Measurements from ENCODE around the gene DSCAM. TPM values are rescaled to one million over a fixed set of nuclear protein-coding genes. Genes with fewer than 3 reads are reported as not detected.

DSCAM gene
- total RNA-seq, 2 experiments from 2014 or later: not detected

DNA sequence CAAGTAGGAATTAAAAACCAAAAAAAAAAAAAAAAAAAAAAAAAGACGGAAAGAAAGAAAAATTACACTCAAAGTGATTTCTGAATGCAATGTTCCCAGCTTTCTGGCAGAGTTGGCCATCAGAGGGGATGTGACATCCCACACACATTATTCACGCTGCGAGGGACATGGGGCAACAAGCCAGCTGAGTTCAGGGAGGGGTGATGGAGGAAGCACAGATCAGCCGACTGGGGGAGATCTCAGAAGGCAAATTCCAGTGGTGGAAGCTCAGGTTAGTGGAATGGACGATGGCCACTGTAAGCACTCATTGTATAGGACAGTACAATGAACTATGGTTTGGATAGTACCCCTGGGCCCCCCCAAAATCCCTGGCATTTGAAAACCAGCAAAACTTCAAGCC lies 667.8 kb downstream of the DSCAM start:
- no peaks in the 10 kb centered on the region for H3K27me3 Mint-ChIP-seq
- CTCF ChIA-PET: no interaction called here
- intact Hi-C loops (cut with micrococcal nuclease): no loop called here

GRCh38 chr21:40178726-40179125 lies 668.2 kb downstream of the DSCAM start:
- H3K9me3 Mint-ChIP-seq: peaks cover 28% of the 10 kb centered on the region
- no peaks in the 10 kb centered on the region for H3K4me1 Mint-ChIP-seq (ENCODE audit: low read depth)
- DNase-seq: no peak
- ChIA-PET POLR2A (no interaction called here), CTCF (no interaction called here)
- H3K36me3 Mint-ChIP-seq: peaks cover 4% of the 10 kb centered on the region
- H3K4me3 Mint-ChIP-seq: no peak overlapping the region
- H3K27ac Mint-ChIP-seq: no peak overlapping the region
- intact Hi-C loops (cut with micrococcal nuclease): no loop called here
- H3K27me3 Mint-ChIP-seq: no peaks in the 10 kb centered on the region

More for the DNA sequence above, 667.8 kb downstream of the DSCAM start:
- peaks cover 5% of the 10 kb centered on the region for H3K36me3 Mint-ChIP-seq
- POLR2A ChIA-PET: no interaction called here
- H3K4me1 Mint-ChIP-seq (ENCODE audit: low read depth): no peaks in the 10 kb centered on the region
- no peak overlapping the region for H3K27ac Mint-ChIP-seq
- H3K4me3 Mint-ChIP-seq: no peak overlapping the region
- no peak for DNase-seq
- H3K9me3 Mint-ChIP-seq: peaks cover 29% of the 10 kb centered on the region

- Mint-ChIP-seq H3K27ac (no peak overlapping the region), H3K4me1 (ENCODE audit: low read depth) (no peaks in the 10 kb centered on the region), H3K36me3 (peaks cover 4% of the 10 kb centered on the region), H3K4me3 (no peak overlapping the region), H3K27me3 (no peaks in the 10 kb centered on the region), H3K9me3 (peaks cover 21% of the 10 kb centered on the region)
- no peak for DNase-seq
- CTCF ChIA-PET: no interaction called here
- intact Hi-C loops (cut with micrococcal nuclease): no loop called here
- POLR2A ChIA-PET: no interaction called here
These were observed 669.0 kb downstream of the DSCAM start for GRCh38 chr21:40177979-40178378.

- Mint-ChIP-seq H3K9me3 (peaks cover 14% of the 10 kb centered on the region), H3K4me3 (no peak overlapping the region), H3K27me3 (no peaks in the 10 kb centered on the region), H3K4me1 (ENCODE audit: low read depth) (no peaks in the 10 kb centered on the region), H3K36me3 (no peaks in the 10 kb centered on the region), H3K27ac (no peak overlapping the region)
- no peak for DNase-seq
- intact Hi-C loops (cut with micrococcal nuclease): no loop called here
- CTCF ChIA-PET: no interaction called here
- POLR2A ChIA-PET: no interaction called here
These were observed 670.2 kb downstream of the DSCAM start for GRCh38 chr21:40176724-40177123.

DNA sequence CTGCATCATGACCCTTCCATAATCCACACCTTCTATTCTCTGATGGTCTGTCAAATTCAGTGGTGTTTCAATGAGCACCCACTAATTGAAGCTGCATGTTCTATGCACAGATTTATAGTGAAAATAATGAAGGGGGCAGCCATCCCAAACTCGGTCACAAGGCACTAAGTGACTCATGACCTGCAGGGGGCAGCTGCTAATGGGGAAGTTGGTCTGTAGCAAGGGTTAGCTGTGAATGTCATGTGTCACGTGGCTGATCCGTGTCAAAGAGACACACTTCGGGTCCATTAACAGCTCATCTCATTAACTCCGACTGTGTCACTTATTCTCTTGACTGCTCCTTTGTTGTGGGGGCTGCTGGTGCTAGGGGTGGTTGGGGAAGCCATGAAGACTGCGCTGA lies 673.1 kb downstream of the DSCAM start:
- no peaks in the 10 kb centered on the region for H3K27me3 Mint-ChIP-seq
- no peak overlapping the region for H3K27ac Mint-ChIP-seq
- POLR2A ChIA-PET: no interaction called here
- H3K4me3 Mint-ChIP-seq: no peak overlapping the region
- H3K36me3 Mint-ChIP-seq: no peaks in the 10 kb centered on the region
- H3K9me3 Mint-ChIP-seq: peaks cover 3% of the 10 kb centered on the region
- CTCF ChIA-PET: no interaction called here
- no peak for DNase-seq
- H3K4me1 Mint-ChIP-seq (ENCODE audit: low read depth): no peaks in the 10 kb centered on the region
- intact Hi-C loops (cut with micrococcal nuclease): no loop called here

DNA sequence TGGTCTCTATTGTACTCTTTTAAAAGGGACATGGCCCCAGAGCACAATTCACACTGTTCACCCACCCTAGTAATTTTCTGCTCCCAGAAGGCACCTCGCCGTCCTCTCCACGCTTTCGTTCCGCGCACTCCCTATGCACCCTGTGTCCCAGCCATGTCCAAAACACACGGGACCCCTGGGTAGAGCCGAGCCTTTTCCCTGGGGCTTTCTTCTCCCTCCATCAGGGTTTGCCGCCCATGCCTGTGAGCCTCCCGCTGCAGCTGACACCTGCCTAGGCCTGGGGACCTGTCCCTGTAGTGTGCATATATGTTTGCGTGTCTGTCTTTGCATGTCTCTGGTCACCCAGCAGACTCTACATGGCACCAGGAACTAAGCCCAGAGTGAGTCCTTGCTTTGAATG lies 677.0 kb downstream of the DSCAM start:
- Mint-ChIP-seq H3K27ac (no peak overlapping the region), H3K27me3 (no peaks in the 10 kb centered on the region), H3K4me1 (ENCODE audit: low read depth) (no peaks in the 10 kb centered on the region), H3K4me3 (no peak overlapping the region), H3K9me3 (peaks cover 3% of the 10 kb centered on the region), H3K36me3 (no peaks in the 10 kb centered on the region)
- intact Hi-C loops (cut with micrococcal nuclease): no loop called here
- DNase-seq: no peak
- ChIA-PET CTCF (no interaction called here), POLR2A (no interaction called here)

DNA sequence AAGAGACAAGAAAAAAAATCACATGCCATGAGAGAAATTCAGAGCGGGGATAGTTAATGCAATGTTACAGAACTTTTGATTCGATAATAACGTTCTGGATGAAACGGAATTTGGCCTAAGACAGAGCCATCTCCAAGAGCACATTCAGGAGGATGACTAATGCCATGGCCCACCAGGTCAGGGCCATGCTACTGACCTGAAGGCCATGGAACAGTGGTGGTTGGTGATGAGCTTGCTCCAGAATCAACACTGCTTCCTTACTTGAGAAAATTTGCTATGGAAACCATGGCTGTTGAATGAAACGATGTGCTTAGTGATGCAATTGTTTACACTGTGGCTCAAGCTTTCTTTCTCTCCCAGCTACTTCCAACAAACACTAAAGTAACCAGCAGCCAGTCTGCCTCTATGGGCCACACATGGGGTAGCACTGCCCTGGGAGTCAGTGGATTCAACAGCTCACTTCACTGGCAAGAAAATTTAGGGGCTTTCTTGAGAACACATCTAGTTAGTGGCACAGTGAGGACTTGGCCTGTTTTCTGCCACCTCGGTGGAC lies 680.6 kb downstream of the DSCAM start:
- H3K9me3 Mint-ChIP-seq: no peaks in the 10 kb centered on the region
- no peaks in the 10 kb centered on the region for H3K4me1 Mint-ChIP-seq (ENCODE audit: low read depth)
- H3K4me3 Mint-ChIP-seq: no peak overlapping the region
- no peak overlapping the region for H3K27ac Mint-ChIP-seq
- ChIA-PET POLR2A (no interaction called here), CTCF (no interaction called here)
- intact Hi-C loops (cut with micrococcal nuclease): no loop called here
- H3K36me3 Mint-ChIP-seq: no peaks in the 10 kb centered on the region
- no peaks in the 10 kb centered on the region for H3K27me3 Mint-ChIP-seq
- no peak for DNase-seq

DNA sequence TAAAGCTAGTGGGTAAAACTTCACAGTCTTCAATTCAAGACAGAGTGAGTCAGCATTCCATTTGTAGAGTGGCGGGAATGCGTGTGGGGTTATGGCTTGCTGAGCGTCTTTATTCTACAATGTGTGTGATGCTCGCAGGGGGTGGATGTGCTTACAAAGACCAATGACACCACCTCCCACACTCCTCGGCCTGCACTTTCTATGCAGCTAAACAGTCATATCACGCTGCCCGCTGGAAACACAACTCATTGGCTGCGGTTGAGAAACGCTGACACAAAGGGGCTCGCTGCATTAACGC lies 681.2 kb downstream of the DSCAM start:
- POLR2A ChIA-PET: no interaction called here
- Mint-ChIP-seq H3K27ac (no peak overlapping the region), H3K4me3 (no peak overlapping the region), H3K27me3 (no peaks in the 10 kb centered on the region), H3K4me1 (ENCODE audit: low read depth) (no peaks in the 10 kb centered on the region), H3K36me3 (no peaks in the 10 kb centered on the region), H3K9me3 (no peaks in the 10 kb centered on the region)
- no peak for DNase-seq
- CTCF ChIA-PET: interaction anchor here (0.8 kb wide), 1 partner anchor 22 kb away, joined by 3 read pairs; no protein-coding TSS in a partner anchor
- intact Hi-C loops (cut with micrococcal nuclease): no loop called here

- Mint-ChIP-seq H3K4me3 (no peak overlapping the region), H3K4me1 (ENCODE audit: low read depth) (no peaks in the 10 kb centered on the region), H3K36me3 (no peaks in the 10 kb centered on the region), H3K9me3 (no peaks in the 10 kb centered on the region), H3K27ac (no peak overlapping the region), H3K27me3 (no peaks in the 10 kb centered on the region)
- ChIA-PET CTCF (interaction anchor here (0.8 kb wide), 1 partner anchor 21 kb away, joined by 3 read pairs; no protein-coding TSS in a partner anchor), POLR2A (no interaction called here)
- DNase-seq: no peak
- intact Hi-C loops (cut with micrococcal nuclease): no loop called here
These were observed 681.8 kb downstream of the DSCAM start for GRCh38 chr21:40164905-40165772.

DNA sequence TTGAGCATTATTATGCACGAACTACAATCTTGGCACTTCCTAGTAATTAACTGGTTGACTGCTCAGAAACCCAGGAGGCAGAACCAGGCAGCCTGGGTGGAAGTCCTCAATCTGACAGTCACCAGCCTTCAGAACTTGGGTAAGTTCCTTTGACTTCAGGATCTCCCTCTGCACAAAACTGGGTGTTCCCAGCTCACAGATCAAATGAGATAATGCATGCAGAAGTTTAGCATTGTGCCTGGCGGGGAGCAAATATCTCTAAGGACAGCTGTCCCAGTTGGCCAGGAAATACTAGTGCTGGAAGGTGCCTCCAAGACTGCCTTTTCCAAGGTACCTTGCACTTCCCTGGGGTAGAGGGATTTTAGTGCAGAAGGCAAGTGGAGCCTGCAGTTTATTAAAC lies 684.9 kb downstream of the DSCAM start:
- Mint-ChIP-seq H3K27me3 (no peaks in the 10 kb centered on the region), H3K36me3 (no peaks in the 10 kb centered on the region), H3K4me3 (no peak overlapping the region), H3K4me1 (ENCODE audit: low read depth) (no peaks in the 10 kb centered on the region), H3K9me3 (no peaks in the 10 kb centered on the region), H3K27ac (no peak overlapping the region)
- intact Hi-C loops (cut with micrococcal nuclease): no loop called here
- ChIA-PET CTCF (no interaction called here), POLR2A (no interaction called here)
- no peak for DNase-seq

GRCh38 chr21:40160911-40161310 lies 686.0 kb downstream of the DSCAM start:
- H3K9me3 Mint-ChIP-seq: no peaks in the 10 kb centered on the region
- H3K36me3 Mint-ChIP-seq: no peaks in the 10 kb centered on the region
- POLR2A ChIA-PET: no interaction called here
- no peaks in the 10 kb centered on the region for H3K27me3 Mint-ChIP-seq
- intact Hi-C loops (cut with micrococcal nuclease): no loop called here
- DNase-seq: no peak
- CTCF ChIA-PET: no interaction called here
- H3K27ac Mint-ChIP-seq: no peak overlapping the region
- no peaks in the 10 kb centered on the region for H3K4me1 Mint-ChIP-seq (ENCODE audit: low read depth)
- H3K4me3 Mint-ChIP-seq: no peak overlapping the region

DNA sequence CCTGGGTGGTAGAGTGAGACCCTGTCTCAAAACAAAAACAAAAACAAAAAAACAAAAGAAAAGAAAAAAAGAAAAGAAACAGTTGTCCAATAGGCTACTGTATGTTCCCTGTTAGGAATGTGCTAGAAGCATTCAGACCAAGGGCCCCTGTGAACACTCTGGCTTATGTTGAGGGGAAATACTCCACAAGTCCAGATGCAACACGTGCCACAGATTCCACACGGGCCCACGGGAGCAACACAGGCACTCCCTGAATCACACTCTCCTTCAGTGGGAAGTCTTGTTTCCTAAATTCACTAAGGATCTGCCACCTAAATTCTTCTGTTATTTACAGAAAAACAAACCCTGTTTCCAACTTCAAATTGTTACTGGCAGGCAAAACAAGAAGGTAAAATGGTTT lies 688.6 kb downstream of the DSCAM start:
- no peak for DNase-seq
- intact Hi-C loops (cut with micrococcal nuclease): no loop called here
- ChIA-PET POLR2A (no interaction called here), CTCF (no interaction called here)
- H3K27me3 Mint-ChIP-seq: no peaks in the 10 kb centered on the region
- H3K36me3 Mint-ChIP-seq: no peaks in the 10 kb centered on the region
- no peak overlapping the region for H3K4me3 Mint-ChIP-seq
- H3K27ac Mint-ChIP-seq: no peak overlapping the region
- H3K9me3 Mint-ChIP-seq: no peaks in the 10 kb centered on the region
- H3K4me1 Mint-ChIP-seq (ENCODE audit: low read depth): no peaks in the 10 kb centered on the region

DNA sequence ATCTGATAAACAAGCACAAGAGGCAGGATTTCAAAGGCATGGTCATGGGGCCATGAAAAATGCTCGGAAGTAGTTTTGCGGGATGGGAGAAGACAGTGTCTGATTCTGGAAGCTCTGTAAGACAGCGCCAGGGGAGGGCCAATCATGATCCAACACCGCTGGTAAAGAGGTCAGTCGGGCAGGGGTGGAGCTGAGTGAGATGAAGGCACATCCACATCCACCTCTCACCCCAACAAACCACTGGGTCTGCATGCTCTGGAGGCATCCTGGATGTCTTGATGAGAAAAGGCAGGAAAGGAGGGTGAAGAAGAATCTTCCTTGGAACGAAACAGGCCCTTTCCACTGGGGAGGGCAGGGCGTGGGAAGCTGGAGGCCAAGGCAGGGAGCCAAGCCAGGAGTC lies 691.4 kb downstream of the DSCAM start:
- POLR2A ChIA-PET: no interaction called here
- H3K4me1 Mint-ChIP-seq (ENCODE audit: low read depth): no peaks in the 10 kb centered on the region
- no peaks in the 10 kb centered on the region for H3K9me3 Mint-ChIP-seq
- H3K27ac Mint-ChIP-seq: no peak overlapping the region
- intact Hi-C loops (cut with micrococcal nuclease): no loop called here
- H3K36me3 Mint-ChIP-seq: no peaks in the 10 kb centered on the region
- H3K4me3 Mint-ChIP-seq: no peak overlapping the region
- CTCF ChIA-PET: no interaction called here
- no peak for DNase-seq
- no peaks in the 10 kb centered on the region for H3K27me3 Mint-ChIP-seq

All from activated CD4-positive, alpha-beta memory T cell treated with anti-CD3 and anti-CD28 coated beads for 36 hours (primary cell).